PFSK-1 (cell line): ENCODE measurements around the gene LMNTD2.

ENCODE experiments used
- POLR2AphosphoS5 ChIP-seq: IDR thresholded peaks from 2 replicates; pipeline ENCODE4 v1.6.1; 2012; ENCODE audit warnings: low read depth, mild to moderate bottlenecking, control low read depth, low read length, moderate library complexity
- REST ChIP-seq, 2 experiments: IDR thresholded peaks; 2 replicates each; pipeline versions ENCODE4 v1.6.1 to v1.8.0; 2011 to 2012; ENCODE audit warnings: low read depth in 2 of 2, low read length in 2 of 2, control low read depth in 1 of 2, inconsistent platforms in 1 of 2, mild to moderate bottlenecking in 1 of 2, moderate library complexity in 1 of 2; ENCODE audit not compliant: insufficient read depth in 1 of 2
- SIN3A ChIP-seq: IDR thresholded peaks from 2 replicates; pipeline ENCODE4 v1.6.1; 2012; ENCODE audit warnings: mild to moderate bottlenecking, low read length, moderate library complexity, borderline replicate concordance; ENCODE audit not compliant: insufficient read depth
- TAF1 ChIP-seq: IDR thresholded peaks from 2 replicates; pipeline ENCODE4 v1.6.1; 2012; ENCODE audit warnings: low read length, control low read depth, borderline replicate concordance; ENCODE audit not compliant: insufficient read depth

GRCh38 chr11:555227-555779 is 5.2 kb downstream of the LMNTD2 start:
- TF ChIP-seq SIN3A: no peak
- TF ChIP-seq POLR2AphosphoS5: no peak
- no peak for TF ChIP-seq REST (IDR thresholded peaks at IDR 0.05; ENCODE audit: insufficient read depth in 1 of 2, low read depth in 2 of 2, low read length in 2 of 2)
- no peak for TF ChIP-seq TAF1
